Measurements from ENCODE around the gene HEMGN.

The HEMGN gene

DNA sequence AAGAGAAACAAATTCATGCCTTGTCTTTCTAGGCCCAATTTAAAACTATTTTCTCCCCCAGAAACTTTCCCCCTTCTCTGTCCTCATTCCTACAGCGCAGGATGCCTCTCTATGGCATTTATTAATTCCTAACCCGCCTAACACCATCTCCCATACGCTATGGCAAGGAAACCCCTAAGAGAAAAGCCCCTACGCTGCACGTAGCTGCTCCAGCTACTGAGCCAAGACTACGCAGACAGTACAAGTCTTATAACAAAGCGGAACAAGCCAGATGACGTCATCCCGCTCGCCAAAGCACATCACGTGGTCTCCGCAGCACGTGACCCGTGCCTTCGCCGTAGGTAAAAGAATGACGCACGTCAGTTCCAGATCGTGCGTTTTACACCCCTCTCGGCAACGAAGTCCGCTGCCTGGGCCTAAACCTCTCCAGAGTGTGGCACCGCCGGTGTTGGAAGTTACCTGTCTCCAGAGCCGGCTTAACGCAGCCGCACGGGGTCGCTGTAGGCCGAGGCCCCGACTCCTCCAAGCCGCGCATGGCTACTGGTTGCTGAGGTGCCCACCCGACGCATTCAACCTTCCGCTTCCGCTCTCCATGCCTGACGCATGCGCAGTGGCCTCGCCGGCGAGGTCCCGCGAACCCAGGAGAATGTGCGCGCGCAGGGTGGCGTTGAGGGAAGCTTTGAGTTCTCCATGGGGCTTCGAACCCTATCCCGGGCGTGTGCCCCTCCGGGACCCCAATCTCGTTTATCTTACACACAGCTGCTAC lies 15.8 kb downstream of the HEMGN start, which contains the start of gene TRMO:
Gene TRMO, minus strand, starts transcription at position 542 of the 766 bp plus-strand sequence. Its CDS starts 7 bp downstream, at position 535.
- Histone ChIP-seq H3K27ac (replicated peaks) (peak within 1 kb of the TSS; percentile 99), H3K4me3 (replicated peaks; ENCODE audit: insufficient read depth, low read length) (peak within 1 kb of the TSS; percentile 47), H3K27me3 (ENCODE audit: insufficient read depth, poor library complexity, severe bottlenecking) (no peaks in the 10 kb centered on the region)
- peak; percentile 68; the same call in 1 of the 2 replicates for TF ChIP-seq SPI1 (IDR thresholded peaks at IDR 0.05; ENCODE audit: borderline replicate concordance, low read depth)
- TF ChIP-seq GABPA (IDR thresholded peaks at IDR 0.05; ENCODE audit: low read depth): peak; percentile 54
- peak; percentile 94 for TF ChIP-seq POLR2AphosphoS5 (IDR thresholded peaks at IDR 0.05; ENCODE audit: low read depth)
- TF ChIP-seq, protein P1, sequence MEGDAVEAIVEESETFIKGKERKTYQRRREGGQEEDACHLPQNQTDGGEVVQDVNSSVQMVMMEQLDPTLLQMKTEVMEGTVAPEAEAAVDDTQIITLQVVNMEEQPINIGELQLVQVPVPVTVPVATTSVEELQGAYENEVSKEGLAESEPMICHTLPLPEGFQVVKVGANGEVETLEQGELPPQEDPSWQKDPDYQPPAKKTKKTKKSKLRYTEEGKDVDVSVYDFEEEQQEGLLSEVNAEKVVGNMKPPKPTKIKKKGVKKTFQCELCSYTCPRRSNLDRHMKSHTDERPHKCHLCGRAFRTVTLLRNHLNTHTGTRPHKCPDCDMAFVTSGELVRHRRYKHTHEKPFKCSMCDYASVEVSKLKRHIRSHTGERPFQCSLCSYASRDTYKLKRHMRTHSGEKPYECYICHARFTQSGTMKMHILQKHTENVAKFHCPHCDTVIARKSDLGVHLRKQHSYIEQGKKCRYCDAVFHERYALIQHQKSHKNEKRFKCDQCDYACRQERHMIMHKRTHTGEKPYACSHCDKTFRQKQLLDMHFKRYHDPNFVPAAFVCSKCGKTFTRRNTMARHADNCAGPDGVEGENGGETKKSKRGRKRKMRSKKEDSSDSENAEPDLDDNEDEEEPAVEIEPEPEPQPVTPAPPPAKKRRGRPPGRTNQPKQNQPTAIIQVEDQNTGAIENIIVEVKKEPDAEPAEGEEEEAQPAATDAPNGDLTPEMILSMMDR (IDR thresholded peaks at IDR 0.05; ENCODE audit: insufficient read depth, low read length): peak; percentile 68
- TF ChIP-seq, protein P2, sequence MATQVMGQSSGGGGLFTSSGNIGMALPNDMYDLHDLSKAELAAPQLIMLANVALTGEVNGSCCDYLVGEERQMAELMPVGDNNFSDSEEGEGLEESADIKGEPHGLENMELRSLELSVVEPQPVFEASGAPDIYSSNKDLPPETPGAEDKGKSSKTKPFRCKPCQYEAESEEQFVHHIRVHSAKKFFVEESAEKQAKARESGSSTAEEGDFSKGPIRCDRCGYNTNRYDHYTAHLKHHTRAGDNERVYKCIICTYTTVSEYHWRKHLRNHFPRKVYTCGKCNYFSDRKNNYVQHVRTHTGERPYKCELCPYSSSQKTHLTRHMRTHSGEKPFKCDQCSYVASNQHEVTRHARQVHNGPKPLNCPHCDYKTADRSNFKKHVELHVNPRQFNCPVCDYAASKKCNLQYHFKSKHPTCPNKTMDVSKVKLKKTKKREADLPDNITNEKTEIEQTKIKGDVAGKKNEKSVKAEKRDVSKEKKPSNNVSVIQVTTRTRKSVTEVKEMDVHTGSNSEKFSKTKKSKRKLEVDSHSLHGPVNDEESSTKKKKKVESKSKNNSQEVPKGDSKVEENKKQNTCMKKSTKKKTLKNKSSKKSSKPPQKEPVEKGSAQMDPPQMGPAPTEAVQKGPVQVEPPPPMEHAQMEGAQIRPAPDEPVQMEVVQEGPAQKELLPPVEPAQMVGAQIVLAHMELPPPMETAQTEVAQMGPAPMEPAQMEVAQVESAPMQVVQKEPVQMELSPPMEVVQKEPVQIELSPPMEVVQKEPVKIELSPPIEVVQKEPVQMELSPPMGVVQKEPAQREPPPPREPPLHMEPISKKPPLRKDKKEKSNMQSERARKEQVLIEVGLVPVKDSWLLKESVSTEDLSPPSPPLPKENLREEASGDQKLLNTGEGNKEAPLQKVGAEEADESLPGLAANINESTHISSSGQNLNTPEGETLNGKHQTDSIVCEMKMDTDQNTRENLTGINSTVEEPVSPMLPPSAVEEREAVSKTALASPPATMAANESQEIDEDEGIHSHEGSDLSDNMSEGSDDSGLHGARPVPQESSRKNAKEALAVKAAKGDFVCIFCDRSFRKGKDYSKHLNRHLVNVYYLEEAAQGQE (IDR thresholded peaks at IDR 0.05; ENCODE audit: insufficient replicate concordance, low read depth): peak; percentile 58
- DNase-seq (ENCODE audit: low read depth in 1 of 2, low spot score in 1 of 2): peak; percentile 97

DNA sequence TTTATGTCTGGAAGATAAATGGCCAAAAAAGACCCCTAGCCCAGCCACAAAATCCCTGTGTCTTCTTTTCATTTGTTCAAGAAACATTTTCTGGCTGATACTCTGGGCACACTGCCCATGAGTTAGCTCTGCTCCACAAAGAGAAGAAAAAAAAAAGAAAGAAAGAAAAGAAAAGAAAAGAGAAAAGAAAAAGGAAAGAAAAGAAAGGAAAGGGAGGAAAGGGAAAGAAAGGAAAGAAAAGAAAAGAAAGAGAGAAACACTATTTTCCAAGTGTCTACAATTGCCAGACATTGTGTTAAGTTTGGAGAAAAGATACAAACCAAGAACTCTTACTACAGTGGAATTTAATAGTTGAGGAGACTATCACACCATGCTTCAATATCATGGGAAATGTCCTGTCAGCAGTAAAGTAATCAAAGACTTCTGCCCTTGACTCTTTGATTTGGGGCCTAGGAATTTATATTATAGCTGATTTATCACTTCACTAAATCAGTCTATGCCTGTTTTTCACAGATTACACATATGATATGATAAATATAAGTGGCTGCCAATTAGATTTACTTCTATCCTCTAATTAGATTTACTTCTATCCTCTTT lies 18.7 kb downstream of the HEMGN start:
- TF ChIP-seq, protein P1 (IDR thresholded peaks at IDR 0.05; ENCODE audit: insufficient read depth, low read length): no peak
- DNase-seq (ENCODE audit: low read depth in 1 of 2, low spot score in 1 of 2): no peak
- H3K27ac ChIP-seq (replicated peaks): peak overlapping the region; percentile 43
- H3K27me3 ChIP-seq (ENCODE audit: insufficient read depth, poor library complexity, severe bottlenecking): no peaks in the 10 kb centered on the region
- H3K4me3 ChIP-seq (replicated peaks; ENCODE audit: insufficient read depth, low read length): no peak overlapping the region

DNA sequence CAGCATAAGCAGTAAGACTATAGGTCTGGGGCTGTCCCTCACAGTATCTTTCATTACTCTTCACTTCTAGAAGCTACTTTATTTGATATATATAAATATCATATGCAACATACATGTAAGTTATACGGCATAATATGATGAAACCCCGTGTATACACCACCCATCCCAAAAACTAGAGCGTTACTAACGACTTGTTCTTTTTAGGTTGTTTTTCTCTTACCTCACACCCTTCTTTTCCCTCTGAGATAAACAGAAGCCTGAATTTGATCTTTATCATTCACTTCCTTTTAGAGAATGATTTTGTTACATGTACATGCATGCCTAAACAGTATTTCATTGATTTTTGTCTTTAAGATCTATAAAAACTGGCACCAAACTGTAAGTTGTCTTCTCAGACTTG lies 19.4 kb downstream of the HEMGN start:
- H3K27me3 ChIP-seq (ENCODE audit: insufficient read depth, poor library complexity, severe bottlenecking): no peaks in the 10 kb centered on the region
- H3K4me3 ChIP-seq (replicated peaks; ENCODE audit: insufficient read depth, low read length): no peak overlapping the region
- TF ChIP-seq GABPA (IDR thresholded peaks at IDR 0.05; ENCODE audit: low read depth): no peak
- no peak for TF ChIP-seq SPI1 (IDR thresholded peaks at IDR 0.05; ENCODE audit: borderline replicate concordance, low read depth)
- no peak for TF ChIP-seq POLR2AphosphoS5 (IDR thresholded peaks at IDR 0.05; ENCODE audit: low read depth)
- TF ChIP-seq, protein P1 (IDR thresholded peaks at IDR 0.05; ENCODE audit: insufficient read depth, low read length): no peak
- TF ChIP-seq, protein P2 (IDR thresholded peaks at IDR 0.05; ENCODE audit: insufficient replicate concordance, low read depth): no peak
- peak overlapping the region; percentile 43 for H3K27ac ChIP-seq (replicated peaks)
- no peak for DNase-seq (ENCODE audit: low read depth in 1 of 2, low spot score in 1 of 2)
